HEK293 (cell line): Measurements from ENCODE around the gene SLC2A6.
A peak's percentile ranks its signal among the peaks of the same experiment; 100 is the strongest.

Experiments used
- EGR2 ChIP-seq: fragments of 450-650 bp; formaldehyde crosslinking; IDR thresholded peaks from 2 replicates; pipeline ENCODE4 v1.5.1; 2016; ENCODE audit warnings: low read depth, missing biosample characterization, missing genetic modification characterization
- HOXD13 ChIP-seq: sonication (generic); formaldehyde crosslinking; IDR thresholded peaks from 2 replicates; pipeline ENCODE4 v1.8.0; 2022; ENCODE audit warnings: missing genetic modification reagents, borderline replicate concordance
- KLF1 ChIP-seq: fragments of 450-650 bp; formaldehyde crosslinking; IDR thresholded peaks from 2 replicates; pipeline ENCODE4 v1.5.1; 2016; ENCODE audit warnings: missing biosample characterization, missing genetic modification characterization
- ZBTB17 ChIP-seq: fragments of 450-650 bp; formaldehyde crosslinking; IDR thresholded peaks from 2 replicates; pipeline ENCODE4 v1.5.1; 2016; ENCODE audit warnings: missing biosample characterization, missing genetic modification characterization
- ZBTB8A ChIP-seq: fragments of 450-650 bp; formaldehyde crosslinking; IDR thresholded peaks from 2 replicates; pipeline ENCODE4 v1.5.1; 2016; ENCODE audit warnings: missing biosample characterization, missing genetic modification characterization
- ZNF132 ChIP-seq: fragments of 450-650 bp; formaldehyde crosslinking; IDR thresholded peaks from 2 replicates; pipeline ENCODE4 v1.5.1; 2017; ENCODE audit warnings: missing biosample characterization, missing genetic modification characterization, borderline replicate concordance
- ZNF266 ChIP-seq: fragments of 450-650 bp; formaldehyde crosslinking; IDR thresholded peaks from 2 replicates; pipeline ENCODE4 v1.5.1; 2016; ENCODE audit warnings: missing biosample characterization, missing genetic modification characterization, low read depth
- ZNF274 ChIP-seq, 2 experiments: fragments of 200-500 bp in 1 of 2; fragments of 450-650 bp in 1 of 2; sonication (Bioruptor generic) in 1 of 2; formaldehyde crosslinking in 1 of 2; IDR thresholded peaks; 2 replicates each; pipeline versions ENCODE4 v1.5.1 to v1.6.1; 2014 to 2016; ENCODE audit warnings: borderline replicate concordance in 1 of 2, inconsistent platforms in 1 of 2, low read length in 1 of 2, missing biosample characterization in 1 of 2, missing genetic modification characterization in 1 of 2
- ZNF350 ChIP-seq: fragments of 450-650 bp; formaldehyde crosslinking; IDR thresholded peaks from 2 replicates; pipeline ENCODE4 v1.5.0; 2017; ENCODE audit warnings: missing biosample characterization, mild to moderate bottlenecking, missing genetic modification characterization
- ZNF366 ChIP-seq: fragments of 450-650 bp; formaldehyde crosslinking; conservative IDR thresholded peaks from 2 replicates; pipeline ENCODE4 v1.5.1; 2016; ENCODE audit warnings: missing biosample characterization, missing genetic modification characterization
- ZNF391 ChIP-seq: fragments of 450-650 bp; formaldehyde crosslinking; IDR thresholded peaks from 2 replicates; pipeline ENCODE4 v1.5.1; 2016; ENCODE audit warnings: low read depth, missing biosample characterization, missing genetic modification characterization, borderline replicate concordance
- ZNF521 ChIP-seq: fragments of 450-650 bp; formaldehyde crosslinking; IDR thresholded peaks from 2 replicates; pipeline ENCODE4 v1.5.1; 2017; ENCODE audit warnings: missing biosample characterization, mild to moderate bottlenecking, missing genetic modification characterization
- ZNF571 ChIP-seq: fragments of 450-650 bp; formaldehyde crosslinking; IDR thresholded peaks from 2 replicates; pipeline ENCODE4 v1.5.0; 2017; ENCODE audit warnings: missing biosample characterization, missing genetic modification characterization
- ZNF600 ChIP-seq: fragments of 450-650 bp; formaldehyde crosslinking; IDR thresholded peaks from 2 replicates; pipeline ENCODE4 v1.5.1; 2016; ENCODE audit warnings: missing biosample characterization, missing genetic modification characterization
- ZNF629 ChIP-seq: fragments of 450-650 bp; formaldehyde crosslinking; IDR thresholded peaks from 2 replicates; pipeline ENCODE4 v1.5.1; 2017; ENCODE audit warnings: missing biosample characterization, missing genetic modification characterization
- ZNF768 ChIP-seq: fragments of 450-650 bp; formaldehyde crosslinking; IDR thresholded peaks from 2 replicates; pipeline ENCODE4 v1.5.1; 2018; ENCODE audit warnings: missing biosample characterization, mild to moderate bottlenecking, missing genetic modification characterization
- TF ChIP-seq, protein P1 (sequence below): fragments of 450-650 bp; formaldehyde crosslinking; conservative IDR thresholded peaks from 2 replicates; pipeline ENCODE4 v1.5.1; 2016; ENCODE audit warnings: low read depth, missing biosample characterization, missing genetic modification characterization
- TF ChIP-seq, protein P2 (sequence below): fragments of 450-650 bp; formaldehyde crosslinking; IDR thresholded peaks from 2 replicates; pipeline ENCODE4 v1.5.1; 2016; ENCODE audit warnings: missing biosample characterization, missing genetic modification characterization, borderline replicate concordance
- TF ChIP-seq, protein P3 (sequence below): fragments of 450-650 bp; formaldehyde crosslinking; IDR thresholded peaks from 2 replicates; pipeline ENCODE4 v1.5.1; 2017; ENCODE audit warnings: missing biosample characterization, missing genetic modification characterization
- TF ChIP-seq, protein P4 (sequence below): fragments of 450-650 bp; formaldehyde crosslinking; IDR thresholded peaks from 2 replicates; pipeline ENCODE4 v1.5.1; 2016; ENCODE audit warnings: missing biosample characterization, missing genetic modification characterization
- TF ChIP-seq, protein P5 (sequence below): fragments of 450-650 bp; formaldehyde crosslinking; IDR thresholded peaks from 2 replicates; pipeline ENCODE4 v1.5.1; 2017; ENCODE audit warnings: missing biosample characterization, missing genetic modification characterization
- TF ChIP-seq, protein P6 (sequence below): fragments of 450-650 bp; formaldehyde crosslinking; IDR thresholded peaks from 2 replicates; pipeline ENCODE4 v1.5.1; 2016; ENCODE audit warnings: missing biosample characterization, missing genetic modification characterization

Gene SLC2A6

DNA sequence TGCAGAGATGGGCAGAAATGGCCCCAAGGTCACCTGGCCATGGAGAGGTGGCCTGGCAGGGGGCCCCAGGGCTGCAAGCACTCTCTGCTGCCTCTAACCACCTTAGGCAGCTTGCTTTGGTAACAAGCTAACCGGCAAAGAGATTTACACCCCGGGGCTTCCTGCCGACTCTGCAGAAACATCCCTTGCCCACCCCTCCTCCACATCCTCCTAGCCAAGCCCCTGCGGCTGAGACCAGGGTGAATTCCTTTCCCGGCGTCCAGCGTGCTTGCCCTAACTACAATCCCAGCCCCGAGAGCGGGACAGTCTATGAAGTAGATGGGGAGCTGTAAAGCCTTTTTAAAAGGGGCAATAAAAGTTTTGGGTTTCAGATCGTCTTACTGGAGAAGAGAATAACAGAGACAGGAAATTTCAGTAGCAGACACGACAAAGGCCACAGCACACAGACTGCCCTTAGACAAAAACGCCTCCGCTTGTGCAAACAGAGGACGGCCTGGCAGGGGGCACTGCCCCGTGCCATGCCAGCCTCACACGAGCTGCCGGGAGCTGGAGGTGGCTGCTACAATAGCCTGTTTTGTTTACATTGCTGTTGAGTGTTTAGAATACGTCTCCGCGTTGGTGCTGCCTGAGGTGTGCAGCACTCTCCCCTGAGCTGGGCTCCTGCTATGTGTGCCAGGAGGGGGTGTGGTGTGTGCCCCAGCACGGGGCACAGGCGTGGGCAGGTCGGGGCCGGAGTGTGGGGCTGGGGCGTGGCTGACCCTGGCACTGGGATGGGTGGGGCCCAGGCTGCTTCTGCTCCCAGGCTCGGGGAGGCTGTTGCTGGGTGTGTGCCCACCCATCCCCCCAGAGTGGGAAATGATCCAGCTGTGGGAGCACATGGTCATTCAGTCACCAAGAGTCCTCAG, 30.5 kb upstream of the SLC2A6 start (continued):
- peak; percentile 44; the same call in 1 of the 2 replicates for TF ChIP-seq ZBTB17
- TF ChIP-seq, protein P1, sequence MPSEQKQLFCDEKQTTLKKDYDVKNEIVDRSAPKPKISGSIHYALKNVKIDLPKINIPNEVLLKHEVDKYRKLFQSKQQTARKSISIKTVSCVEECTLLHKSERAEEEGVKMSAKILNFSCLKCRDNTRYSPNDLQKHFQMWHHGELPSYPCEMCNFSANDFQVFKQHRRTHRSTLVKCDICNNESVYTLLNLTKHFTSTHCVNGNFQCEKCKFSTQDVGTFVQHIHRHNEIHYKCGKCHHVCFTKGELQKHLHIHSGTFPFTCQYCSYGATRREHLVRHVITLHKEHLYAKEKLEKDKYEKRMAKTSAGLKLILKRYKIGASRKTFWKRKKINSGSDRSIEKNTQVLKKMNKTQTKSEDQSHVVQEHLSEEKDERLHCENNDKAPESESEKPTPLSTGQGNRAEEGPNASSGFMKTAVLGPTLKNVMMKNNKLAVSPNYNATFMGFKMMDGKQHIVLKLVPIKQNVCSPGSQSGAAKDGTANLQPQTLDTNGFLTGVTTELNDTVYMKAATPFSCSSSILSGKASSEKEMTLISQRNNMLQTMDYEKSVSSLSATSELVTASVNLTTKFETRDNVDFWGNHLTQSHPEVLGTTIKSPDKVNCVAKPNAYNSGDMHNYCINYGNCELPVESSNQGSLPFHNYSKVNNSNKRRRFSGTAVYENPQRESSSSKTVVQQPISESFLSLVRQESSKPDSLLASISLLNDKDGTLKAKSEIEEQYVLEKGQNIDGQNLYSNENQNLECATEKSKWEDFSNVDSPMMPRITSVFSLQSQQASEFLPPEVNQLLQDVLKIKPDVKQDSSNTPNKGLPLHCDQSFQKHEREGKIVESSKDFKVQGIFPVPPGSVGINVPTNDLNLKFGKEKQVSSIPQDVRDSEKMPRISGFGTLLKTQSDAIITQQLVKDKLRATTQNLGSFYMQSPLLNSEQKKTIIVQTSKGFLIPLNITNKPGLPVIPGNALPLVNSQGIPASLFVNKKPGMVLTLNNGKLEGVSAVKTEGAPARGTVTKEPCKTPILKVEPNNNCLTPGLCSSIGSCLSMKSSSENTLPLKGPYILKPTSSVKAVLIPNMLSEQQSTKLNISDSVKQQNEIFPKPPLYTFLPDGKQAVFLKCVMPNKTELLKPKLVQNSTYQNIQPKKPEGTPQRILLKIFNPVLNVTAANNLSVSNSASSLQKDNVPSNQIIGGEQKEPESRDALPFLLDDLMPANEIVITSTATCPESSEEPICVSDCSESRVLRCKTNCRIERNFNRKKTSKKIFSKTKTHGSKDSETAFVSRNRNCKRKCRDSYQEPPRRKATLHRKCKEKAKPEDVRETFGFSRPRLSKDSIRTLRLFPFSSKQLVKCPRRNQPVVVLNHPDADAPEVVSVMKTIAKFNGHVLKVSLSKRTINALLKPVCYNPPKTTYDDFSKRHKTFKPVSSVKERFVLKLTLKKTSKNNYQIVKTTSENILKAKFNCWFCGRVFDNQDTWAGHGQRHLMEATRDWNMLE (tag by site-specific recombination), result no peak
- TF ChIP-seq ZNF629 (tag by site-specific recombination), result peak; percentile 26
- TF ChIP-seq ZNF571 (tag by site-specific recombination), result no peak
- TF ChIP-seq ZNF366 (tag by site-specific recombination), result no peak
- TF ChIP-seq ZNF132, result no peak
- no peak for TF ChIP-seq ZNF350 (tag by site-specific recombination)
- peak; percentile 76; the same call in 1 of the 2 replicates for TF ChIP-seq ZNF600
- no peak for TF ChIP-seq ZNF768 (tag by site-specific recombination)
- TF ChIP-seq, protein P2, sequence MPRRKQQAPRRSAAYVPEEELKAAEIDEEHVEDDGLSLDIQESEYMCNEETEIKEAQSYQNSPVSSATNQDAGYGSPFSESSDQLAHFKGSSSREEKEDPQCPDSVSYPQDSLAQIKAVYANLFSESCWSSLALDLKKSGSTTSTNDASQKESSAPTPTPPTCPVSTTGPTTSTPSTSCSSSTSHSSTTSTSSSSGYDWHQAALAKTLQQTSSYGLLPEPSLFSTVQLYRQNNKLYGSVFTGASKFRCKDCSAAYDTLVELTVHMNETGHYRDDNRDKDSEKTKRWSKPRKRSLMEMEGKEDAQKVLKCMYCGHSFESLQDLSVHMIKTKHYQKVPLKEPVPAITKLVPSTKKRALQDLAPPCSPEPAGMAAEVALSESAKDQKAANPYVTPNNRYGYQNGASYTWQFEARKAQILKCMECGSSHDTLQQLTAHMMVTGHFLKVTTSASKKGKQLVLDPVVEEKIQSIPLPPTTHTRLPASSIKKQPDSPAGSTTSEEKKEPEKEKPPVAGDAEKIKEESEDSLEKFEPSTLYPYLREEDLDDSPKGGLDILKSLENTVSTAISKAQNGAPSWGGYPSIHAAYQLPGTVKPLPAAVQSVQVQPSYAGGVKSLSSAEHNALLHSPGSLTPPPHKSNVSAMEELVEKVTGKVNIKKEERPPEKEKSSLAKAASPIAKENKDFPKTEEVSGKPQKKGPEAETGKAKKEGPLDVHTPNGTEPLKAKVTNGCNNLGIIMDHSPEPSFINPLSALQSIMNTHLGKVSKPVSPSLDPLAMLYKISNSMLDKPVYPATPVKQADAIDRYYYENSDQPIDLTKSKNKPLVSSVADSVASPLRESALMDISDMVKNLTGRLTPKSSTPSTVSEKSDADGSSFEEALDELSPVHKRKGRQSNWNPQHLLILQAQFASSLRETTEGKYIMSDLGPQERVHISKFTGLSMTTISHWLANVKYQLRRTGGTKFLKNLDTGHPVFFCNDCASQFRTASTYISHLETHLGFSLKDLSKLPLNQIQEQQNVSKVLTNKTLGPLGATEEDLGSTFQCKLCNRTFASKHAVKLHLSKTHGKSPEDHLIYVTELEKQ (tag by site-specific recombination), result no peak; the same call in 1 of the 2 replicates
- TF ChIP-seq, protein P3, sequence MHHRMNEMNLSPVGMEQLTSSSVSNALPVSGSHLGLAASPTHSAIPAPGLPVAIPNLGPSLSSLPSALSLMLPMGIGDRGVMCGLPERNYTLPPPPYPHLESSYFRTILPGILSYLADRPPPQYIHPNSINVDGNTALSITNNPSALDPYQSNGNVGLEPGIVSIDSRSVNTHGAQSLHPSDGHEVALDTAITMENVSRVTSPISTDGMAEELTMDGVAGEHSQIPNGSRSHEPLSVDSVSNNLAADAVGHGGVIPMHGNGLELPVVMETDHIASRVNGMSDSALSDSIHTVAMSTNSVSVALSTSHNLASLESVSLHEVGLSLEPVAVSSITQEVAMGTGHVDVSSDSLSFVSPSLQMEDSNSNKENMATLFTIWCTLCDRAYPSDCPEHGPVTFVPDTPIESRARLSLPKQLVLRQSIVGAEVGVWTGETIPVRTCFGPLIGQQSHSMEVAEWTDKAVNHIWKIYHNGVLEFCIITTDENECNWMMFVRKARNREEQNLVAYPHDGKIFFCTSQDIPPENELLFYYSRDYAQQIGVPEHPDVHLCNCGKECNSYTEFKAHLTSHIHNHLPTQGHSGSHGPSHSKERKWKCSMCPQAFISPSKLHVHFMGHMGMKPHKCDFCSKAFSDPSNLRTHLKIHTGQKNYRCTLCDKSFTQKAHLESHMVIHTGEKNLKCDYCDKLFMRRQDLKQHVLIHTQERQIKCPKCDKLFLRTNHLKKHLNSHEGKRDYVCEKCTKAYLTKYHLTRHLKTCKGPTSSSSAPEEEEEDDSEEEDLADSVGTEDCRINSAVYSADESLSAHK (tag by site-specific recombination), result 0 out of 2 replicates have a peak, but pooled peaks have one; percentile 41
- TF ChIP-seq ZNF391 (tag by site-specific recombination), result no peak
- TF ChIP-seq EGR2 (tag by site-specific recombination), result peak; percentile 69
- peak; percentile 15; the same call in 1 of the 2 replicates for TF ChIP-seq ZBTB8A (tag by site-specific recombination)
- TF ChIP-seq, protein P4, sequence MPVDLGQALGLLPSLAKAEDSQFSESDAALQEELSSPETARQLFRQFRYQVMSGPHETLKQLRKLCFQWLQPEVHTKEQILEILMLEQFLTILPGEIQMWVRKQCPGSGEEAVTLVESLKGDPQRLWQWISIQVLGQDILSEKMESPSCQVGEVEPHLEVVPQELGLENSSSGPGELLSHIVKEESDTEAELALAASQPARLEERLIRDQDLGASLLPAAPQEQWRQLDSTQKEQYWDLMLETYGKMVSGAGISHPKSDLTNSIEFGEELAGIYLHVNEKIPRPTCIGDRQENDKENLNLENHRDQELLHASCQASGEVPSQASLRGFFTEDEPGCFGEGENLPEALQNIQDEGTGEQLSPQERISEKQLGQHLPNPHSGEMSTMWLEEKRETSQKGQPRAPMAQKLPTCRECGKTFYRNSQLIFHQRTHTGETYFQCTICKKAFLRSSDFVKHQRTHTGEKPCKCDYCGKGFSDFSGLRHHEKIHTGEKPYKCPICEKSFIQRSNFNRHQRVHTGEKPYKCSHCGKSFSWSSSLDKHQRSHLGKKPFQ (tag by site-specific recombination), result no peak
- TF ChIP-seq ZNF266 (tag by site-specific recombination), result no peak
- TF ChIP-seq, protein P5, sequence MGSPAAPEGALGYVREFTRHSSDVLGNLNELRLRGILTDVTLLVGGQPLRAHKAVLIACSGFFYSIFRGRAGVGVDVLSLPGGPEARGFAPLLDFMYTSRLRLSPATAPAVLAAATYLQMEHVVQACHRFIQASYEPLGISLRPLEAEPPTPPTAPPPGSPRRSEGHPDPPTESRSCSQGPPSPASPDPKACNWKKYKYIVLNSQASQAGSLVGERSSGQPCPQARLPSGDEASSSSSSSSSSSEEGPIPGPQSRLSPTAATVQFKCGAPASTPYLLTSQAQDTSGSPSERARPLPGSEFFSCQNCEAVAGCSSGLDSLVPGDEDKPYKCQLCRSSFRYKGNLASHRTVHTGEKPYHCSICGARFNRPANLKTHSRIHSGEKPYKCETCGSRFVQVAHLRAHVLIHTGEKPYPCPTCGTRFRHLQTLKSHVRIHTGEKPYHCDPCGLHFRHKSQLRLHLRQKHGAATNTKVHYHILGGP (tag by site-specific recombination), result no peak
- TF ChIP-seq HOXD13 (CRISPR knock-in tag), result no peak
- TF ChIP-seq ZNF274 (IDR thresholded peaks at IDR 0.05; ENCODE audit: low read length), result no peak
- no peak for TF ChIP-seq ZNF274 (tag by site-specific recombination; IDR thresholded peaks at IDR 0.05; ENCODE audit: borderline replicate concordance)
- TF ChIP-seq ZNF521, result no peak
- TF ChIP-seq, protein P6, sequence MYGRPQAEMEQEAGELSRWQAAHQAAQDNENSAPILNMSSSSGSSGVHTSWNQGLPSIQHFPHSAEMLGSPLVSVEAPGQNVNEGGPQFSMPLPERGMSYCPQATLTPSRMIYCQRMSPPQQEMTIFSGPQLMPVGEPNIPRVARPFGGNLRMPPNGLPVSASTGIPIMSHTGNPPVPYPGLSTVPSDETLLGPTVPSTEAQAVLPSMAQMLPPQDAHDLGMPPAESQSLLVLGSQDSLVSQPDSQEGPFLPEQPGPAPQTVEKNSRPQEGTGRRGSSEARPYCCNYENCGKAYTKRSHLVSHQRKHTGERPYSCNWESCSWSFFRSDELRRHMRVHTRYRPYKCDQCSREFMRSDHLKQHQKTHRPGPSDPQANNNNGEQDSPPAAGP (tag by site-specific recombination), result peak; percentile 55
- peak; percentile 97 for TF ChIP-seq KLF1 (tag by site-specific recombination)
